Nephron progenitor cell (in vitro differentiated cells): ENCODE results near the gene SECTM1.
A peak's percentile ranks its signal among the peaks of the same experiment; 100 is the strongest.

Source experiments
- DNase-seq: peaks from one replicate; pipeline ENCODE4 v3.0.0; 2021
- H3K27ac Mint-ChIP-seq: 2 replicates; pipeline ENCODE4 v1.8.0; 2021; ENCODE audit warnings: mild to moderate bottlenecking, moderate library complexity, mixed read lengths
- H3K27me3 Mint-ChIP-seq: 2 replicates; pipeline ENCODE4 v1.8.0; 2021; ENCODE audit warnings: mild to moderate bottlenecking, low read depth, mixed read lengths; ENCODE audit not compliant: poor library complexity
- H3K36me3 Mint-ChIP-seq: 2 replicates; pipeline ENCODE4 v1.8.0; 2021; ENCODE audit warnings: low read depth, mixed read lengths
- H3K4me1 Mint-ChIP-seq: 2 replicates; pipeline ENCODE4 v1.8.0; 2021; ENCODE audit warnings: mixed read lengths
- H3K4me3 Mint-ChIP-seq: 2 replicates; pipeline ENCODE4 v1.8.0; 2021; ENCODE audit warnings: mild to moderate bottlenecking, moderate library complexity, mixed read lengths
- H3K9me3 Mint-ChIP-seq: 2 replicates; pipeline ENCODE4 v1.8.0; 2021; ENCODE audit warnings: mild to moderate bottlenecking, moderate library complexity, mixed read lengths
- TF ChIP-seq, protein P1 (sequence below): fragments of 200-600 bp; sonication (generic); IDR thresholded peaks from 2 replicates; pipeline ENCODE4 v1.5.0; 2021; ENCODE audit warnings: antibody characterized with exemption

SECTM1 gene

DNA sequence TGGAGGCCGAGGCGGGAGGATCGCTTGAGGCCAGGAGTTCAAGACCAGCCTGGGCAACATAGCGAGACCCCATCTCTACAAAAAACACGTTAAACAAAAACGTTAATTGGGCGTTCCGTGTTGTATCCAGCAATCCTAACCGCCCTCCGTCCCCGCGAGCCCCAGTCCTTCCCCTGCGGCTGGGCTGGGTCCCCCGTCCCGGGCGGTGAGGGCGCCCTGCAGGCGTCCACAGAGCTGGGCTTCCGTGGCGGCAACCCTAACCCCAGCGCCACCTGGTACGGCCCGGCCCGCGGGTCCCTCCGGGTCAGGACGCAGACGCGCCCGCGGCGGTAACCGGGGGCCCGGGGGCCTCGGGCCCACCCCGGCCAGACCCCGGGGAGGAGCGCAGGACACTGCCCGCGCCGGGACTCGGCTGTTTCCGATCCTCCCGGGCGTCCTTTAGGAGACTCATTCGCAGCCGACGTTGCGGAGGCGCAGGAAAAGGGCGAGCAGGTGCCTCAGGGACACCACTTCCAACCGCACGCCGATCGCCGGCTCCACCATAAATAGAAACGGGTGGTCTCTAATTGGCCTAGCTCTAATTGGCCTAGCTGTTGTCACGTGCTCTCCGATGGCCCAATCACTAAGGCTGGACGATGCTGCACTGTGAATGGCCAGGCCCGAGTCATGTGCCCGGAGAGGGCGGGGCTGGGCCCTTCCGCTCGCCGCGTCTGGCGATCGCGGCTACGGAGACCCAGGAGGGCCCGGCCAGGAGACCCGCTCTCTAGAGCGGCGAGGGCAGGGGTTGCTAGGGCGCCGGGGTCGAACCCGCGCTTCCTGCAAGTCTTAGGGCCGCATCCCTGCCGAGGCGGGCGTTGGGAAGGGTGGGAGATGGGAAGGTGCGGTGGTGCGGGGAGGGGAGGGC, 41.1 kb downstream of the SECTM1 start:
- Mint-ChIP-seq H3K36me3 (no peaks in the 10 kb centered on the region), H3K27ac (peak overlapping the region; percentile 91), H3K27me3 (peaks cover 35% of the 10 kb centered on the region), H3K4me1 (peaks cover 59% of the 10 kb centered on the region), H3K4me3 (peak overlapping the region; percentile 82), H3K9me3 (peaks cover 8% of the 10 kb centered on the region)
- TF ChIP-seq, protein P1, sequence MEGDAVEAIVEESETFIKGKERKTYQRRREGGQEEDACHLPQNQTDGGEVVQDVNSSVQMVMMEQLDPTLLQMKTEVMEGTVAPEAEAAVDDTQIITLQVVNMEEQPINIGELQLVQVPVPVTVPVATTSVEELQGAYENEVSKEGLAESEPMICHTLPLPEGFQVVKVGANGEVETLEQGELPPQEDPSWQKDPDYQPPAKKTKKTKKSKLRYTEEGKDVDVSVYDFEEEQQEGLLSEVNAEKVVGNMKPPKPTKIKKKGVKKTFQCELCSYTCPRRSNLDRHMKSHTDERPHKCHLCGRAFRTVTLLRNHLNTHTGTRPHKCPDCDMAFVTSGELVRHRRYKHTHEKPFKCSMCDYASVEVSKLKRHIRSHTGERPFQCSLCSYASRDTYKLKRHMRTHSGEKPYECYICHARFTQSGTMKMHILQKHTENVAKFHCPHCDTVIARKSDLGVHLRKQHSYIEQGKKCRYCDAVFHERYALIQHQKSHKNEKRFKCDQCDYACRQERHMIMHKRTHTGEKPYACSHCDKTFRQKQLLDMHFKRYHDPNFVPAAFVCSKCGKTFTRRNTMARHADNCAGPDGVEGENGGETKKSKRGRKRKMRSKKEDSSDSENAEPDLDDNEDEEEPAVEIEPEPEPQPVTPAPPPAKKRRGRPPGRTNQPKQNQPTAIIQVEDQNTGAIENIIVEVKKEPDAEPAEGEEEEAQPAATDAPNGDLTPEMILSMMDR: no peak
- peak; percentile 90 for DNase-seq

DNA sequence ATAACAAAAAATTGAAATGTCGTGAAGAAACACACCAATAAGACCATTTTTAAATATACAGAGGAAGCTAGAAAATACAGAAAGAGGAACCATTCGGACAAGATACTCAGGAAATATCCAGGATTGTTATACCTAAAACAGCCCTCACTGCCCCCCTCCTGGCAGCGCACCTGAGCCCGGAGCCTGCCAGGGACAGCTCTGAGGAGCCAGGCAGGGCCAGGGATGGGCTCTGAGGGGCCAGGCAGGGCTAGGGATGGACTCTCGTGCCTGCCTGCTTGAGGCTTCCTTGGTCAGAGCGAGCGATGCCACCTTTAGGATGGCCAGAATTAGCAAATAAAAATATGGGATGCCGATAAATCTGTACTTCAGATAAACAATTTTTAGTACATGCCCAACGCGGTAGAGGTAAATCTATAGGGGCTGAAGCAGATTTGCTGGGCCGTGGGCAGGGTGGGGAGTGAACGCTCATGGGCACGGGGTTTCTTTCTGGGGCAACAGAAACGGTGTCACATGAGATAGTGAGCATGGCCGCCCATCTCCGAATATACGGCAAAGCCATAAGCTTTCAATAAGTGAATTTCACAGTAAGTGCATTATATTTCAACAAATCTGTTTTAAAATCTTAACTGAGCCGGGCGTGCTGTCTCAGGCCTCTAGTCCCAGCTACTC, 41.9 kb downstream of the SECTM1 start:
- TF ChIP-seq, protein P1: no peak
- DNase-seq: no peak
- H3K27me3 Mint-ChIP-seq: peaks cover 27% of the 10 kb centered on the region
- H3K27ac Mint-ChIP-seq: no peak overlapping the region
- peaks cover 51% of the 10 kb centered on the region for H3K4me1 Mint-ChIP-seq
- H3K4me3 Mint-ChIP-seq: peak overlapping the region; percentile 77
- H3K36me3 Mint-ChIP-seq: no peaks in the 10 kb centered on the region
- peaks cover 16% of the 10 kb centered on the region for H3K9me3 Mint-ChIP-seq

DNA sequence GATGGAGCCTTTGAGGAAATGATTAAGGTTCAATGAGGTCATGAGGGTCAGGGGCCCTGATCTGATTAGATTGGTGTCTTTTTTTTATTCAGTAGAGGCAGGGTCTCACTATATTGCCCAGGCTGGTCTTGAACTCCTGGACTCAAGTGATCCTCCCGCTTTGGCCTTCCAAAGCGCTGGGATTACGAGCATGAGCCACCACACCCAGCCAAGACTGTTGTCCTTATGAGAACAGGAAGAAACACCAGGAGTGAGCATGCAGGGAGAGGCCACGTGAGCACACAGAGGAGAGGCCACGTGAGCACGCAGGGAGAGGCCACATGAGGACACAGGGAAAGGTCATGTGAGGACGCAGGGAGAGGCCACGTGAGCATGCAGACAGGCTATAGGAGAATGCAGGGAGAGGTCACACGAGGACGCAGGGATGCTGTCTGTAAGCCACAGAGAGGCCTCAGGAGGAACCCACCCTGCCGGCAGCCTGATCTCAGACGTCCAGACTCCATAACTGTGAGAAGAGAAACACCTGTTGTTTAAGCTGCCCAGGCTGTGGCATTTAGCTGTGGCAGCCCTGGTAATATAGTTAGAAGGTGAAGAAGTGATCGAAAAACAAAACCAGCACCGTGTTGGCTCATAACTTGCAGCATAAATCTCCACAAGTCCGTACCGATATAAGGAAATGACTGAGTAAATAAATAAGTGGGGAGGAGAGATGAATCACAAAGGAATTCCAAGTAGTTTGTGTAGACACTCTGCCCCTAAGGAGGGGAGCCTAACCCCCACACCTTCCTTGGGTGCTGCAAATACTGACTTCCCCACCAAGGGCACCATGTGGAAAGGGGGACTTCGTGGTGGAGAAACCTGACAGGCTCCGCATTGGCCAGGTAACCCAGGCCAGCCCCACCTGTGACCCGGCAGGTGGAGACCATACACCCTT, 45.4 kb downstream of the SECTM1 start:
- H3K4me1 Mint-ChIP-seq: peaks cover 47% of the 10 kb centered on the region
- H3K4me3 Mint-ChIP-seq: no peak overlapping the region
- DNase-seq: no peak
- H3K36me3 Mint-ChIP-seq: no peaks in the 10 kb centered on the region
- peaks cover 9% of the 10 kb centered on the region for H3K27me3 Mint-ChIP-seq
- H3K9me3 Mint-ChIP-seq: peaks cover 18% of the 10 kb centered on the region
- TF ChIP-seq, protein P1: no peak
- no peak overlapping the region for H3K27ac Mint-ChIP-seq

DNA sequence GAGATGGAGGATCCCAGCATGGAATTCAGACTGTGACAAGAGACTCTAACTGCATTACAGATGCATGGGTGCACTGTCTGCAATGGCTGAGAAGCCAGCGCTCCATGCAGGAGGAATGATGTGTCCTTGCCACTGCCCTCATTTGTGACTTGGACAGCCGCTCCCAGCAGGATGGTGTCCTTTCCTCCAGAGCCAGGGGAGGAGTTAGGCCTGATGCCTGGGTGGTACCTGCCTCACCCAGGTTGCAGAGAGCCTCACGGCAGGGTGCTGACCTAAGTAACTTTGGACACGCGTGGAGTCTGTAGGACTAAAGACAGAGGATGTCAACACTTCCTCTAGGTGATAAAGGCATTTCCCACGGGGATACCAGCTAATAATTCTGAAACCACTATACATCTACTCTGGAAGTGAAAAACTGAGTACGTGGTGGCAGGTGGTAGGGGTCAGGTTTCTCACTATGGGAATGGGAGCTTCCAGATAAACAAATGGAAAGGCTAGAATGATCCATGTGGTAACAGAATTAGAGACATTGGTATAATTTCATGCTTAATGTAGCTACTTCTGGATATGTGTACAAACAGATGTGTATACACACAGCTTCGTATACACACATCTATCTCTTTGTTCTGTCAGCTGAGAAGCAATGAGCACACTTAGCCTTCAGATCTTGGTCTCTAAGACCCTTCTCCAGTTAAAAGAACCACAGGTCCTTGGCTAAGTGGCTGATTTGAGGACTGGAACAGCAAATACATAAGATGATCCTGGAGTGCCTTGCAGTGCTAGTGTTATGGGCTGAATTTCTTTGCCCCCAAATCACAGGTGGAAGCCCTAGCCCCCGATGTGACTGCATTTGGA, 46.3 kb downstream of the SECTM1 start:
- Mint-ChIP-seq H3K27ac (no peak overlapping the region), H3K9me3 (peaks cover 18% of the 10 kb centered on the region), H3K27me3 (peaks cover 9% of the 10 kb centered on the region), H3K36me3 (no peaks in the 10 kb centered on the region), H3K4me3 (no peak overlapping the region), H3K4me1 (peaks cover 47% of the 10 kb centered on the region)
- TF ChIP-seq, protein P1: no peak
- no peak for DNase-seq

DNA sequence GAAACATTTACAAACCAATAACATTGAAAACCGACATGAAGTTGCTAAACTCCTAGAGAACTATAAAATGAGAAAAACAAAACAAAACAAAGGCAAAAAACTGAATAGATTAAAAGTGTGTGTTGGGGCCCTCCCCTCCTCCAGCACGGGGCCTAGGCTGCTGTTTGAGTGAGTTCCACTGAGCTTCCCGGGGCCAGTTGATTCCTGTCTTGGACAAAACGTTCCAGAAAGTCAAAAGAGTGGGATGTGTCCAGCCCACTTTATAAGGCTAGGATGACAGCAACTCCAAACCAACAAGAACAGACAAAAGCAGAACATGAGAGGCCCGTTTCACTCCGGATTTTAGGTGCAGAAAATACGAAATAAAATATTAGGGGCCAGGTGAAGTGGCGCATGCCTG, 48.4 kb downstream of the SECTM1 start:
- no peak for DNase-seq
- H3K27me3 Mint-ChIP-seq: peaks cover 9% of the 10 kb centered on the region
- peak overlapping the region; percentile 31 for H3K4me3 Mint-ChIP-seq
- no peaks in the 10 kb centered on the region for H3K36me3 Mint-ChIP-seq
- H3K4me1 Mint-ChIP-seq: peaks cover 51% of the 10 kb centered on the region
- H3K9me3 Mint-ChIP-seq: peaks cover 18% of the 10 kb centered on the region
- TF ChIP-seq, protein P1: no peak
- H3K27ac Mint-ChIP-seq: peak overlapping the region; percentile 97
